Astrocyte (in vitro differentiated cells and primary cell): ENCODE results near the gene HNRNPF. TPM values are rescaled to one million over a fixed set of nuclear protein-coding genes. Genes with fewer than 3 reads are reported as not detected.
"Not testable (repeated sequence)": the region's sequence is repeated elsewhere in the genome, so short reads cannot be mapped to it uniquely, and the experiment has no call there.

ENCODE experiments used
- DNase-seq: peaks from one replicate; pipeline ENCODE4 v3.0.0-alpha.2; 2010; ENCODE audit warnings: low read depth
- FAIRE-seq: peaks from 2 replicates; lab custom pipeline; 2011; peaks lifted over from hg19 to GRCh38; lab: Jason Lieb, UNC
- H2AFZ ChIP-seq: 2 replicates; pipeline ENCODE4 v1.6.0; 2012; ENCODE audit warnings: low read depth, low read length, inconsistent platforms
- H3K27ac ChIP-seq: 2 replicates; pipeline ENCODE4 v1.5.1; 2011; ENCODE audit warnings: low read depth, low read length, inconsistent platforms
- H3K27me3 ChIP-seq: 2 replicates; pipeline ENCODE4 v1.6.0; 2011; ENCODE audit warnings: low read length, inconsistent platforms; ENCODE audit not compliant: insufficient read depth
- H3K36me3 ChIP-seq: 2 replicates; pipeline ENCODE4 v1.5.1; 2011; ENCODE audit warnings: low read length, inconsistent platforms; ENCODE audit not compliant: insufficient read depth
- H3K4me1 ChIP-seq: 2 replicates; pipeline ENCODE4 v1.5.1; 2011; ENCODE audit warnings: low read length, inconsistent platforms; ENCODE audit not compliant: insufficient read depth
- H3K4me2 ChIP-seq: 2 replicates; pipeline ENCODE4 v1.6.0; 2012; ENCODE audit warnings: low read length, inconsistent platforms
- H3K4me3 ChIP-seq: 2 replicates; pipeline ENCODE4 v1.5.1; 2011; ENCODE audit warnings: low read depth, mild to moderate bottlenecking, low read length, inconsistent platforms; ENCODE audit not compliant: insufficient read depth
- H3K79me2 ChIP-seq: 2 replicates; pipeline ENCODE4 v1.6.0; 2012; ENCODE audit warnings: mild to moderate bottlenecking, low read length, inconsistent platforms; ENCODE audit not compliant: insufficient read depth
- H3K9ac ChIP-seq: 2 replicates; pipeline ENCODE4 v1.6.0; 2012; ENCODE audit warnings: mild to moderate bottlenecking, low read length, inconsistent platforms
- H3K9me3 ChIP-seq: 2 replicates; pipeline ENCODE4 v1.5.1; 2012; ENCODE audit warnings: low read depth, mild to moderate bottlenecking, low read length, inconsistent platforms; ENCODE audit not compliant: insufficient read depth
- H4K20me1 ChIP-seq: 2 replicates; pipeline ENCODE4 v1.6.0; 2012; ENCODE audit warnings: low read length, inconsistent platforms; ENCODE audit not compliant: insufficient read depth
- H3K27ac Mint-ChIP-seq: one replicate; pipeline ENCODE4 v1.8.0; 2021; ENCODE audit warnings: mild to moderate bottlenecking, mixed read lengths; ENCODE audit not compliant: unreplicated experiment
- H3K27me3 Mint-ChIP-seq: one replicate; pipeline ENCODE4 v1.8.0; 2021; ENCODE audit warnings: low read depth, mixed read lengths; ENCODE audit not compliant: unreplicated experiment
- H3K36me3 Mint-ChIP-seq: one replicate; pipeline ENCODE4 v1.8.0; 2021; ENCODE audit warnings: low read depth, mixed read lengths; ENCODE audit not compliant: unreplicated experiment
- H3K4me1 Mint-ChIP-seq: one replicate; pipeline ENCODE4 v1.8.0; 2021; ENCODE audit warnings: low read depth, mixed read lengths; ENCODE audit not compliant: unreplicated experiment
- H3K4me3 Mint-ChIP-seq: one replicate; pipeline ENCODE4 v1.8.0; 2021; ENCODE audit warnings: mild to moderate bottlenecking, moderate library complexity, mixed read lengths; ENCODE audit not compliant: unreplicated experiment
- H3K9me3 Mint-ChIP-seq: one replicate; pipeline ENCODE4 v1.8.0; 2021; ENCODE audit warnings: mild to moderate bottlenecking, mixed read lengths; ENCODE audit not compliant: unreplicated experiment
- EZH2 ChIP-seq: IDR thresholded peaks from 2 replicates; pipeline ENCODE4 v1.6.1; 2012; ENCODE audit warnings: mild to moderate bottlenecking, low read length, inconsistent platforms; ENCODE audit not compliant: insufficient read depth
- total RNA-seq: library from RNA; stranded (reverse); gene quantifications from 2 replicates; pipeline ENCODE4 v1.2.1, GENCODE V29; 2021
- TF ChIP-seq, protein P1 (sequence below): IDR thresholded peaks from 2 replicates; pipeline ENCODE4 v1.5.1; 2011; ENCODE audit warnings: low read depth, mild to moderate bottlenecking, inconsistent platforms, low read length, moderate library complexity; ENCODE audit not compliant: insufficient read depth

Gene HNRNPF
- total RNA-seq, 1 donor from 2014 or later: 151 TPM

DNA sequence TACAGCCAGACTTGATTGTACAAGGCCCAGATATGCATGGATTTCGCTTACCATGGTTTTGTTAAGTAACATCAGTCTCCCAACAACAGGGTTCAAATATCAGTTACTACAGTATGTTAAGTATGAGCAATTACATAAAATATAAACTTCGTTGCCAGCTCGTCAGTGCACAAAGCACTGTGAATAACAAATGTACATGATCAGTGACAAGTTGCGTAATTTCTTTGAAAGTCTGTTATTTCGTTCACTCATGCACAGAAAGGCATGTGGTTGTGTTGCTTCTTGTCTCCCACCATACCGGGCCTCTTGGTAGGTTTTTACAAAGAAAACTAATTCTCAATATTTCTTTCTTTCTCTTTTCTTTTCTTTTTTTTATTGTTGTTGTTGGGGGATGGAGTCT lies 15.4 kb upstream of the HNRNPF start:
- Mint-ChIP-seq H3K36me3 (no peaks in the 10 kb centered on the region), H3K27me3 (no peaks in the 10 kb centered on the region), H3K4me3 (no peak overlapping the region), H3K4me1 (no peaks in the 10 kb centered on the region), H3K27ac (no peak overlapping the region), H3K9me3 (no peaks in the 10 kb centered on the region)
- Histone ChIP-seq H4K20me1 (no peaks in the 10 kb centered on the region), H3K4me1 (peaks cover 5% of the 10 kb centered on the region), H2AFZ (no peak overlapping the region), H3K9me3 (no peaks in the 10 kb centered on the region), H3K36me3 (no peaks in the 10 kb centered on the region), H3K27me3 (no peaks in the 10 kb centered on the region), H3K9ac (no peak overlapping the region), H3K79me2 (no peaks in the 10 kb centered on the region), H3K27ac (no peak overlapping the region), H3K4me3 (no peak overlapping the region), H3K4me2 (no peak overlapping the region)
- TF ChIP-seq, protein P1, sequence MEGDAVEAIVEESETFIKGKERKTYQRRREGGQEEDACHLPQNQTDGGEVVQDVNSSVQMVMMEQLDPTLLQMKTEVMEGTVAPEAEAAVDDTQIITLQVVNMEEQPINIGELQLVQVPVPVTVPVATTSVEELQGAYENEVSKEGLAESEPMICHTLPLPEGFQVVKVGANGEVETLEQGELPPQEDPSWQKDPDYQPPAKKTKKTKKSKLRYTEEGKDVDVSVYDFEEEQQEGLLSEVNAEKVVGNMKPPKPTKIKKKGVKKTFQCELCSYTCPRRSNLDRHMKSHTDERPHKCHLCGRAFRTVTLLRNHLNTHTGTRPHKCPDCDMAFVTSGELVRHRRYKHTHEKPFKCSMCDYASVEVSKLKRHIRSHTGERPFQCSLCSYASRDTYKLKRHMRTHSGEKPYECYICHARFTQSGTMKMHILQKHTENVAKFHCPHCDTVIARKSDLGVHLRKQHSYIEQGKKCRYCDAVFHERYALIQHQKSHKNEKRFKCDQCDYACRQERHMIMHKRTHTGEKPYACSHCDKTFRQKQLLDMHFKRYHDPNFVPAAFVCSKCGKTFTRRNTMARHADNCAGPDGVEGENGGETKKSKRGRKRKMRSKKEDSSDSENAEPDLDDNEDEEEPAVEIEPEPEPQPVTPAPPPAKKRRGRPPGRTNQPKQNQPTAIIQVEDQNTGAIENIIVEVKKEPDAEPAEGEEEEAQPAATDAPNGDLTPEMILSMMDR: no peak
- TF ChIP-seq EZH2: no peak
- DNase-seq: no peak
- no peak for FAIRE-seq

DNA sequence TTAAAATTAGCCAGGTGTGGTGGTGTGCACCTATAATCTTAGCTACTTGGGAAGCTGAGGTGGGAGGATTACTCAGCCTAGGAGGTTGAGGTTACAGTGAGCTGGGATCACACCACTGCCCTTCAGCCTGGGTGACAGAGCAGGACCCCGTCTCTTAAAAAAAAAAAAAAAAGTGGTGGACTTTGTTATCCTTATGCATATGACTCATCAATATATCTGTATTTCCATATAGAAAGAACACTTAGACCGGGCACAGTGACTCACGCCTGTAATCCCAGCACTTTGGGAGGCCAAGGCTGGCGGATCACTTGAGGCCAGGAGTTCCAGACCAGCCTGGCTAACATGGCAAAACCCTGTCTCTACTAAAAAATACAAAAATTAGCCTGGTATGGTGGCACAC lies 13.0 kb upstream of the HNRNPF start:
- H3K4me2 ChIP-seq, H3K4me1 Mint-ChIP-seq, H3K4me3 Mint-ChIP-seq, H3K4me3 ChIP-seq, H2AFZ ChIP-seq, H3K27me3 Mint-ChIP-seq, DNase-seq, H3K27ac Mint-ChIP-seq, H3K27me3 ChIP-seq, H3K4me1 ChIP-seq, H3K79me2 ChIP-seq, H3K9ac ChIP-seq, H3K9me3 ChIP-seq, FAIRE-seq, H3K9me3 Mint-ChIP-seq, H4K20me1 ChIP-seq, H3K36me3 Mint-ChIP-seq, H3K27ac ChIP-seq, H3K36me3 ChIP-seq: not testable (repeated sequence)

DNA sequence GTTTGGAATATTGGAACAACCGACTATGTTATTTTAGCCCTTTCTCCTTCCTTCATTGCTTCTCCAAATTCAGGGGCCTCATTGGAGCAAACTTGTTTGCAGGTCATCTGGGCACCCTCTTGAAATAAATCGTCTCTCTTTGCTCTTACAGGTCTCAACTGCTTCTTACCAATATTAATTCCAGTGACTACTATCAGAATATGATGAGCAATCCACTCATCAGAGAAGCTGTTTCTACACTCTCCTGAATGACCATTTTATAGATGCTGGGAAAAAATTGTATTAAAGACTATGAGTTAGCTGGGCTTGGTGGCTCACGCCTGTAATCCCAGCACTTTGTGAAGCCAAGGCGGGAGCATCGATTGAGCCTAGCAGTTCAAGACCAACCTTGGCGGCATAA lies 12.5 kb upstream of the HNRNPF start:
- Mint-ChIP-seq H3K27ac (no peak overlapping the region), H3K36me3 (no peaks in the 10 kb centered on the region), H3K27me3 (no peaks in the 10 kb centered on the region), H3K4me3 (no peak overlapping the region), H3K9me3 (no peaks in the 10 kb centered on the region), H3K4me1 (no peaks in the 10 kb centered on the region)
- H2AFZ ChIP-seq: no peak overlapping the region
- FAIRE-seq: no peak
- H3K36me3 ChIP-seq: no peaks in the 10 kb centered on the region
- no peaks in the 10 kb centered on the region for H3K27me3 ChIP-seq
- no peak for TF ChIP-seq EZH2
- TF ChIP-seq, protein P1: no peak
- H4K20me1 ChIP-seq: no peaks in the 10 kb centered on the region
- DNase-seq: no peak
- no peak overlapping the region for H3K27ac ChIP-seq
- H3K79me2 ChIP-seq: no peaks in the 10 kb centered on the region
- H3K4me1 ChIP-seq: peaks cover 5% of the 10 kb centered on the region
- H3K9me3 ChIP-seq: no peaks in the 10 kb centered on the region
- H3K9ac ChIP-seq: no peak overlapping the region
- peak overlapping the region; percentile 92 for H3K4me2 ChIP-seq
- no peak overlapping the region for H3K4me3 ChIP-seq
